ENCODE results near the gene PPME1.

The PPME1 gene

DNA sequence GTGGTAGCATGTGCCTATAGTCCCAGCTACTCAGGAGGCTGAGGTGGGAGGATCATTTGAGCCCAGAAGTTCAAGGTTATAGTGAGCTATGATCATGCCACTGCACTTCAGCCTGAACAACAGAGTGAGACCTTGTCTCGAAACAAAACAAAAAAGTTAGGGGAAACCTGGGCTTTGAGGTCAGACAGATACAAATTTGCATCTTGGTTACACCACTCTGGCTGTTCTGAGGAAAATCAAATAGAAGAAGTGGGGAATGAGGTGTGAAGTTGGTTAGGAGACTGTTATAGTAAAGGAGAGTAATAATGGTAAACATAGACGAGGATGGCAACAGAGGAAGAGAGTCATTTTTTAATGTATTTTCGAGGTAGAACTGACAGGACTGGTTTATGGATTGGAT lies 62.6 kb downstream of the PPME1 start:
- no peaks in the 10 kb centered on the region for H3K36me3 ChIP-seq (ENCODE audit: control insufficient read depth, insufficient read depth, low read length)
- H3K56ac ChIP-seq (ENCODE audit: low read length), result no peak overlapping the region
- no peaks in the 10 kb centered on the region for H3K4me1 ChIP-seq (ENCODE audit: control insufficient read depth, low read depth, low read length)
- H3K27me3 ChIP-seq (ENCODE audit: insufficient read depth, low read length, poor library complexity), result no peaks in the 10 kb centered on the region
- no peak overlapping the region for H3K4me3 ChIP-seq (ENCODE audit: low read length)
- H4K8ac ChIP-seq (ENCODE audit: low read depth, low read length), result no peak overlapping the region
- H3K4me2 ChIP-seq (ENCODE audit: low read length), result no peak overlapping the region
- no peak overlapping the region for H2AK5ac ChIP-seq (ENCODE audit: low read length)
- no peak overlapping the region for H3K9ac ChIP-seq (ENCODE audit: low read length)
- H2BK5ac ChIP-seq (ENCODE audit: low read length), result no peak overlapping the region
- H3K4ac ChIP-seq (ENCODE audit: low read depth, low read length), result no peak overlapping the region
- DNase-seq, result no peak
- H3K27ac ChIP-seq (ENCODE audit: low read depth, low read length), result no peak overlapping the region
- H4K5ac ChIP-seq (ENCODE audit: low read length), result no peak overlapping the region
- H3K79me1 ChIP-seq (ENCODE audit: low read length), result no peaks in the 10 kb centered on the region
- WGBS (ENCODE audit: extremely low coverage, insufficient coverage, low lambda C conversion rate), result 100% methylated on average over 2 of the region's 3 CpGs
- no peaks in the 10 kb centered on the region for H3K79me2 ChIP-seq (ENCODE audit: control insufficient read depth, insufficient read depth, low read length)
- H3K18ac ChIP-seq (ENCODE audit: low read length), result no peak overlapping the region
- no peak overlapping the region for H2BK120ac ChIP-seq (ENCODE audit: low read depth, low read length)
- no peak overlapping the region for H2BK15ac ChIP-seq (replicated peaks; ENCODE audit: low read depth)
- H3K23ac ChIP-seq (ENCODE audit: low read length), result no peak overlapping the region

DNA sequence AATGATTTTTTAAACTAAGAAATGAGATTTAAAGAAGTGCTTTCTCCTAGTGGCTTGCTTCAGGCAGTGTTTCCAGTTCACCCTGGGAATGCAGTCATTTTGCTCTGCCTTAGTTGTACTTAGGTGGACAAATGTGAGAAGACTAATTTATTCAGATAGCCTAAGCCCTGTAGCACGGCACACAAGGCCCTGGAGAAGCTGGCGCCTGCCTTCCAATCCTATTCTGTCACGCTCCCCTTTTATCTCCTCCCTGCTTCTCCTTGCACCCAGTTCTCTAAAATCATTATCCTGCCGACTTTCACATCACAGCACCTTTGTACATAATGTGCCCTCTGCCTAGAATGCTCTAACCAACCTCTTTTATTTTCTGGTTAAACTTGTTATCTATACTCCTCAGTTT lies 64.0 kb downstream of the PPME1 start:
- no peak overlapping the region for H2BK5ac ChIP-seq (ENCODE audit: low read length)
- H3K18ac ChIP-seq (ENCODE audit: low read length), result no peak overlapping the region
- no peak for DNase-seq
- H2BK15ac ChIP-seq (replicated peaks; ENCODE audit: low read depth), result no peak overlapping the region
- no peaks in the 10 kb centered on the region for H3K4me1 ChIP-seq (ENCODE audit: control insufficient read depth, low read depth, low read length)
- no peak overlapping the region for H3K4ac ChIP-seq (ENCODE audit: low read depth, low read length)
- H2AK5ac ChIP-seq (ENCODE audit: low read length), result no peak overlapping the region
- no peak overlapping the region for H3K56ac ChIP-seq (ENCODE audit: low read length)
- H3K4me2 ChIP-seq (ENCODE audit: low read length), result no peak overlapping the region
- no peak overlapping the region for H3K9ac ChIP-seq (ENCODE audit: low read length)
- H3K79me1 ChIP-seq (ENCODE audit: low read length), result no peaks in the 10 kb centered on the region
- H4K8ac ChIP-seq (ENCODE audit: low read depth, low read length), result no peak overlapping the region
- H4K5ac ChIP-seq (ENCODE audit: low read length), result no peak overlapping the region
- no peak overlapping the region for H2BK120ac ChIP-seq (ENCODE audit: low read depth, low read length)
- H3K36me3 ChIP-seq (ENCODE audit: control insufficient read depth, insufficient read depth, low read length), result no peaks in the 10 kb centered on the region
- no peaks in the 10 kb centered on the region for H3K27me3 ChIP-seq (ENCODE audit: insufficient read depth, low read length, poor library complexity)
- H3K23ac ChIP-seq (ENCODE audit: low read length), result no peak overlapping the region
- no peaks in the 10 kb centered on the region for H3K79me2 ChIP-seq (ENCODE audit: control insufficient read depth, insufficient read depth, low read length)
- H3K4me3 ChIP-seq (ENCODE audit: low read length), result no peak overlapping the region
- WGBS (ENCODE audit: extremely low coverage, insufficient coverage, low lambda C conversion rate), result no CpG with 5 or more reads among the region's 4 CpGs
- H3K27ac ChIP-seq (ENCODE audit: low read depth, low read length), result no peak overlapping the region

- no peaks in the 10 kb centered on the region for H3K36me3 ChIP-seq (ENCODE audit: control insufficient read depth, insufficient read depth, low read length)
Measured at GRCh38 chr11:74237541-74237940, 66.5 kb downstream of the PPME1 start.

GRCh38 chr11:74238243-74238642 lies 67.2 kb downstream of the PPME1 start:
- Histone ChIP-seq H3K4me1 (ENCODE audit: control insufficient read depth, low read depth, low read length) (no peaks in the 10 kb centered on the region), H3K18ac (ENCODE audit: low read length) (no peak overlapping the region), H3K27me3 (ENCODE audit: insufficient read depth, low read length, poor library complexity) (no peaks in the 10 kb centered on the region), H3K36me3 (ENCODE audit: control insufficient read depth, insufficient read depth, low read length) (no peaks in the 10 kb centered on the region), H4K5ac (ENCODE audit: low read length) (no peak overlapping the region), H2BK5ac (ENCODE audit: low read length) (no peak overlapping the region), H3K4ac (ENCODE audit: low read depth, low read length) (no peak overlapping the region), H3K27ac (ENCODE audit: low read depth, low read length) (no peak overlapping the region), H4K8ac (ENCODE audit: low read depth, low read length) (no peak overlapping the region), H3K23ac (ENCODE audit: low read length) (no peak overlapping the region), H3K79me2 (ENCODE audit: control insufficient read depth, insufficient read depth, low read length) (no peaks in the 10 kb centered on the region), H2BK120ac (ENCODE audit: low read depth, low read length) (no peak overlapping the region), H3K4me2 (ENCODE audit: low read length) (no peak overlapping the region), H2BK15ac (replicated peaks; ENCODE audit: low read depth) (no peak overlapping the region), H3K56ac (ENCODE audit: low read length) (no peak overlapping the region), H3K4me3 (ENCODE audit: low read length) (no peak overlapping the region), H3K79me1 (ENCODE audit: low read length) (no peaks in the 10 kb centered on the region), H2AK5ac (ENCODE audit: low read length) (no peak overlapping the region), H3K9ac (ENCODE audit: low read length) (no peak overlapping the region)
- no peak for DNase-seq
- no CpG with 5 or more reads among the region's 1 CpG for WGBS (ENCODE audit: extremely low coverage, insufficient coverage, low lambda C conversion rate)

More at GRCh38 chr11:74237541-74237940, 66.5 kb downstream of the PPME1 start:
- Histone ChIP-seq H3K4me3 (ENCODE audit: low read length) (no peak overlapping the region), H3K9ac (ENCODE audit: low read length) (no peak overlapping the region), H4K8ac (ENCODE audit: low read depth, low read length) (no peak overlapping the region), H3K18ac (ENCODE audit: low read length) (no peak overlapping the region), H2BK120ac (ENCODE audit: low read depth, low read length) (no peak overlapping the region), H3K79me2 (ENCODE audit: control insufficient read depth, insufficient read depth, low read length) (no peaks in the 10 kb centered on the region), H2BK5ac (ENCODE audit: low read length) (no peak overlapping the region), H3K56ac (ENCODE audit: low read length) (no peak overlapping the region), H3K4ac (ENCODE audit: low read depth, low read length) (no peak overlapping the region), H3K27me3 (ENCODE audit: insufficient read depth, low read length, poor library complexity) (no peaks in the 10 kb centered on the region), H2AK5ac (ENCODE audit: low read length) (no peak overlapping the region), H3K27ac (ENCODE audit: low read depth, low read length) (no peak overlapping the region), H4K5ac (ENCODE audit: low read length) (no peak overlapping the region), H3K4me2 (ENCODE audit: low read length) (no peak overlapping the region), H2BK15ac (replicated peaks; ENCODE audit: low read depth) (no peak overlapping the region), H3K4me1 (ENCODE audit: control insufficient read depth, low read depth, low read length) (no peaks in the 10 kb centered on the region), H3K79me1 (ENCODE audit: low read length) (no peaks in the 10 kb centered on the region), H3K23ac (ENCODE audit: low read length) (no peak overlapping the region)
- no peak for DNase-seq
- no CpG with 5 or more reads among the region's 2 CpGs for WGBS (ENCODE audit: extremely low coverage, insufficient coverage, low lambda C conversion rate)

GRCh38 chr11:74248469-74248868 lies 77.4 kb downstream of the PPME1 start:
- no peak overlapping the region for H3K23ac ChIP-seq (ENCODE audit: low read length)
- no peak overlapping the region for H3K4me3 ChIP-seq (ENCODE audit: low read length)
- H3K4me1 ChIP-seq (ENCODE audit: control insufficient read depth, low read depth, low read length), result no peaks in the 10 kb centered on the region
- no peak overlapping the region for H3K27ac ChIP-seq (ENCODE audit: low read depth, low read length)
- H3K79me1 ChIP-seq (ENCODE audit: low read length), result no peaks in the 10 kb centered on the region
- WGBS (ENCODE audit: extremely low coverage, insufficient coverage, low lambda C conversion rate), result no CpG with 5 or more reads among the region's 1 CpG
- no peak overlapping the region for H3K56ac ChIP-seq (ENCODE audit: low read length)
- no peak overlapping the region for H4K8ac ChIP-seq (ENCODE audit: low read depth, low read length)
- no peak overlapping the region for H2BK15ac ChIP-seq (replicated peaks; ENCODE audit: low read depth)
- H3K4me2 ChIP-seq (ENCODE audit: low read length), result no peak overlapping the region
- no peak overlapping the region for H2BK5ac ChIP-seq (ENCODE audit: low read length)
- no peak overlapping the region for H3K9ac ChIP-seq (ENCODE audit: low read length)
- no peaks in the 10 kb centered on the region for H3K79me2 ChIP-seq (ENCODE audit: control insufficient read depth, insufficient read depth, low read length)
- H3K36me3 ChIP-seq (ENCODE audit: control insufficient read depth, insufficient read depth, low read length), result peaks cover 5% of the 10 kb centered on the region
- no peak overlapping the region for H2BK120ac ChIP-seq (ENCODE audit: low read depth, low read length)
- DNase-seq, result no peak
- H3K18ac ChIP-seq (ENCODE audit: low read length), result no peak overlapping the region
- H3K4ac ChIP-seq (ENCODE audit: low read depth, low read length), result no peak overlapping the region
- no peak overlapping the region for H4K5ac ChIP-seq (ENCODE audit: low read length)
- no peak overlapping the region for H2AK5ac ChIP-seq (ENCODE audit: low read length)
- no peaks in the 10 kb centered on the region for H3K27me3 ChIP-seq (ENCODE audit: insufficient read depth, low read length, poor library complexity)

- Histone ChIP-seq H3K27ac (ENCODE audit: low read depth, low read length) (no peak overlapping the region), H2AK5ac (ENCODE audit: low read length) (no peak overlapping the region), H3K23ac (ENCODE audit: low read length) (no peak overlapping the region), H2BK120ac (ENCODE audit: low read depth, low read length) (no peak overlapping the region), H3K27me3 (ENCODE audit: insufficient read depth, low read length, poor library complexity) (no peaks in the 10 kb centered on the region), H2BK15ac (replicated peaks; ENCODE audit: low read depth) (no peak overlapping the region), H3K9ac (ENCODE audit: low read length) (no peak overlapping the region), H3K56ac (ENCODE audit: low read length) (no peak overlapping the region), H3K4me3 (ENCODE audit: low read length) (no peak overlapping the region), H4K8ac (ENCODE audit: low read depth, low read length) (no peak overlapping the region), H3K4me2 (ENCODE audit: low read length) (no peak overlapping the region), H3K79me1 (ENCODE audit: low read length) (no peaks in the 10 kb centered on the region), H3K79me2 (ENCODE audit: control insufficient read depth, insufficient read depth, low read length) (no peaks in the 10 kb centered on the region), H4K5ac (ENCODE audit: low read length) (no peak overlapping the region), H2BK5ac (ENCODE audit: low read length) (no peak overlapping the region), H3K4ac (ENCODE audit: low read depth, low read length) (no peak overlapping the region), H3K36me3 (ENCODE audit: control insufficient read depth, insufficient read depth, low read length) (peaks cover 5% of the 10 kb centered on the region), H3K18ac (ENCODE audit: low read length) (no peak overlapping the region), H3K4me1 (ENCODE audit: control insufficient read depth, low read depth, low read length) (no peaks in the 10 kb centered on the region)
- no CpG with 5 or more reads among the region's 2 CpGs for WGBS (ENCODE audit: extremely low coverage, insufficient coverage, low lambda C conversion rate)
- no peak for DNase-seq
Measured at GRCh38 chr11:74249496-74249895, 78.4 kb downstream of the PPME1 start.
